Measurements from ENCODE around the gene CPLANE2.
A peak's percentile ranks its signal among the peaks of the same experiment; 100 is the strongest.

The CPLANE2 gene

GRCh38 chr1:16191916-16192546 lies 45.0 kb downstream of the CPLANE2 start:
- no peak for TF ChIP-seq CTCF (conservative IDR thresholded peaks at IDR 0.05)
- no peak for TF ChIP-seq ZFX (IDR thresholded peaks at IDR 0.05)
- no peak overlapping the region for H3K27ac ChIP-seq

DNA sequence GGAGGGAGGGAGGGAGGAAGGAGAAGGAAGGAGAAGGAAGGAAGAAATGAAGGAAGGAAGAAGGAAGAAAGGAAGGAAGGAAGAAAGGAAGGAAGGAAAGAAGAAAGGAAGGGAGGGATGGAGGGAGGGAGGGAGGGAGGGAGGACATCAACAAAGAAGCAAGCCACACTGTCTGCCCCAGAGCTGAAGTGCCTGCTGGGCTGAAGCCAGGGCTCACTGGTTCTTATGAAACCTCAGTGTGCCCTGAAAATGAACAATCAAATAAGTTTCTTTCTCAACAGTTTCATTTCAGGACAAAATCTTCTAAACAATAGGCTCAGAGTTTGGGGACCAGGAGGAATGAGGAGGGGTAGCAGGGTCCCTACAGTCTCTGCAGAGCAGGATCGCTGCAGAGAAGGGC lies 45.7 kb downstream of the CPLANE2 start:
- TF ChIP-seq ZFX (IDR thresholded peaks at IDR 0.05): no peak
- TF ChIP-seq CTCF (conservative IDR thresholded peaks at IDR 0.05): no peak
- H3K27ac ChIP-seq: no peak overlapping the region

- TF ChIP-seq CTCF (conservative IDR thresholded peaks at IDR 0.05): no peak
- no peak for TF ChIP-seq ZFX (IDR thresholded peaks at IDR 0.05)
- no peak overlapping the region for H3K27ac ChIP-seq
Observed at GRCh38 chr1:16189921-16190621, 46.9 kb downstream of the CPLANE2 start.

- H3K27ac ChIP-seq: no peak overlapping the region
- TF ChIP-seq CTCF (conservative IDR thresholded peaks at IDR 0.05): no peak
- no peak for TF ChIP-seq ZFX (IDR thresholded peaks at IDR 0.05)
Observed at GRCh38 chr1:16189003-16189402, 48.0 kb downstream of the CPLANE2 start.

GRCh38 chr1:16187748-16188401 lies 49.1 kb downstream of the CPLANE2 start:
- TF ChIP-seq CTCF (conservative IDR thresholded peaks at IDR 0.05): peak; percentile 88
- no peak for TF ChIP-seq ZFX (IDR thresholded peaks at IDR 0.05)
- H3K27ac ChIP-seq: no peak overlapping the region

DNA sequence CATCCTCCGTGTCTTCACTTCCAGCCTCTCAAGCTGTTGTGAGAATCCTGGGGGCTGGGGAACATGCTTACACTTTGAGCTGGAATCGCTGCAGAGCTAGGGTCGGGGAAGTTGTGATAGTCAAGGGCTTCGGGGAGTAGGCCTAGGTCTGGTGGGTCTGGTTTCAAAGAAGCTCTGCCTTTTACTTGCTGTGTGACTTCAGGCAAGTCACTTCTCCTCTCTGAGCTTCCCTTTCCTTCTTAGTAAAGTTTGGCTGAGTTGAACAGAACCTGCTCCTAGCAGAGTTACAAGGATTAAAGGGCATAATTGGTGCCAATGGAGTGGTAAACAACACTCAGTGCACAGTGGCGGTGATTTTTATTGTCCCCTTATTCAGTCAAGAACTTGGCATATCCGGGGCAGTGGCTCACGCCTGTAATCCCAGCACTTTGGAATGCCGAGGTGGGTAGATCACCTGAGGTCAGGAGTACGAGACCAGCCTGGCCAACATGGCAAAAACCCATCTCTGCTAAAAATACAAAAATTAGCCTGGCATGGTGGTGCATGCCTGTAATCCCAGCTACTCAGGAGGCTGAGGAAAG lies 50.2 kb downstream of the CPLANE2 start:
- TF ChIP-seq CTCF (conservative IDR thresholded peaks at IDR 0.05) (no peak), ZFX (IDR thresholded peaks at IDR 0.05) (no peak)
- H3K27ac ChIP-seq: no peak overlapping the region
